HCT116 (cell line): ENCODE measurements around the gene SARNP. TPM values are rescaled to one million over a fixed set of nuclear protein-coding genes. Genes with fewer than 3 reads are reported as not detected.

Source experiments
- ATAC-seq: fragments of 200-7000 bp; cut with Tn5 transposase; 2 replicates; pipeline ENCODE4 v1.9.1; 2020; ENCODE audit warnings: mild to moderate bottlenecking, moderate library complexity
- BruUV-seq: library from RNA; stranded (reverse); fragments of 400-500 nt; replicated peaks from 2 replicates; lab custom pipeline; 2021; lab: Mats Ljungman, UMichigan
- CTCF ChIA-PET: fragments of 300-600 bp; sonication (Branson Sonifier 250); formaldehyde crosslinking; loops from one replicate; lab custom pipeline; 2021; ENCODE audit warnings: antibody characterized with exemption; lab: Charles Lee
- POLR2A ChIA-PET: fragments of 300-600, 350-600 bp; sonication (Branson Sonifier 250); formaldehyde crosslinking; loops from one replicate; lab custom pipeline; 2021; ENCODE audit warnings: antibody characterized with exemption; lab: Charles Lee
- RAD21 ChIA-PET, 2 experiments: fragments of 300-600 bp; sonication (Branson Sonifier 250); formaldehyde crosslinking; loops; one replicate each; lab custom pipeline; 2023; ENCODE audit warnings: low total read pairs in 2 of 2; ENCODE audit not compliant: uncharacterized antibody in 2 of 2, unreplicated experiment in 2 of 2, low non-redundant PET in 1 of 2; lab: Charles Lee
- DNase-seq: peaks from one replicate; pipeline ENCODE4 v3.0.0-alpha.2; 2010; ENCODE audit warnings: low read depth, low spot score
- H2AFZ ChIP-seq: fragments of 200-600 bp; shearing (Covaris generic), sonication (generic); 2 replicates; pipeline ENCODE4 v1.6.1; 2017; ENCODE audit warnings: low read depth, mixed run types, mixed read lengths, antibody characterized with exemption, low read length; ENCODE audit not compliant: poor library complexity, severe bottlenecking
- H3K27ac ChIP-seq: 2 replicates; pipeline ENCODE4 v1.5.1; 2012; ENCODE audit warnings: low read depth, low read length
- H3K27me3 ChIP-seq: fragments of 200-600 bp; sonication (generic); 2 replicates; pipeline ENCODE4 v1.6.1; 2016; ENCODE audit warnings: mixed run types, low read length, mixed read lengths; ENCODE audit not compliant: insufficient read depth
- H3K36me3 ChIP-seq, 2 experiments: fragments of 200-500 bp in 1 of 2; fragments of 200-600 bp in 1 of 2; sonication (Bioruptor generic) in 1 of 2; sonication (generic) in 1 of 2; 2 replicates each; pipeline versions ENCODE4 v1.5.1 to v1.6.1; 2014 to 2016; ENCODE audit warnings: low read length in 2 of 2, inconsistent platforms in 1 of 2, mixed read lengths in 1 of 2, mixed run types in 1 of 2; ENCODE audit not compliant: insufficient read depth in 2 of 2, control insufficient read depth in 1 of 2
- H3K4me1 ChIP-seq, 2 experiments: fragments of 200-600 bp in 1 of 2; sonication (generic) in 1 of 2; 2 replicates each; pipeline versions ENCODE4 v1.5.1 to v1.6.1; 2012 to 2017; ENCODE audit warnings: low read length in 2 of 2, inconsistent platforms in 1 of 2, mild to moderate bottlenecking in 1 of 2, mixed read lengths in 1 of 2, mixed run types in 1 of 2, moderate library complexity in 1 of 2; ENCODE audit not compliant: insufficient read depth in 2 of 2, control insufficient read depth in 1 of 2
- H3K4me2 ChIP-seq: fragments of 200-600 bp; sonication (generic); 2 replicates; pipeline ENCODE4 v1.6.1; 2017; ENCODE audit warnings: mixed run types, low read length, mixed read lengths
- H3K4me3 ChIP-seq, 2 experiments: fragments of 200-600 bp in 1 of 2; sonication (generic) in 1 of 2; replicated peaks in 1 of 2; 2 replicates each; pipeline ENCODE4 v1.5.1; 2011 to 2016; ENCODE audit warnings: low read length in 2 of 2, control low read depth in 1 of 2, low read depth in 1 of 2, mild to moderate bottlenecking in 1 of 2, mixed read lengths in 1 of 2, mixed run types in 1 of 2
- H3K79me2 ChIP-seq: fragments of 200-600 bp; sonication (generic); 2 replicates; pipeline ENCODE4 v1.6.1; 2017; ENCODE audit warnings: mild to moderate bottlenecking, mixed run types, low read length, moderate library complexity, mixed read lengths; ENCODE audit not compliant: insufficient read depth
- H3K9ac ChIP-seq: fragments of 200-600 bp; sonication (generic); 2 replicates; pipeline ENCODE4 v1.6.1; 2016; ENCODE audit warnings: low read length, mixed read lengths
- H3K9me2 ChIP-seq: fragments of 200-600 bp; sonication (generic), shearing (Covaris generic); 2 replicates; pipeline ENCODE4 v1.6.1; 2017; ENCODE audit warnings: mixed run types, mild to moderate bottlenecking, moderate library complexity; ENCODE audit not compliant: insufficient read depth
- H3K9me3 ChIP-seq, 2 experiments: fragments of 200-500 bp in 1 of 2; fragments of 200-600 bp in 1 of 2; sonication (Bioruptor generic) in 1 of 2; sonication (generic) in 1 of 2; 2 replicates each; pipeline ENCODE4 v1.6.1; 2014 to 2017; ENCODE audit warnings: low read length in 2 of 2, mixed read lengths in 2 of 2, inconsistent platforms in 1 of 2, low read depth in 1 of 2, mild to moderate bottlenecking in 1 of 2, mixed run types in 1 of 2, moderate library complexity in 1 of 2; ENCODE audit not compliant: control insufficient read depth in 1 of 2, insufficient read depth in 1 of 2
- H4K20me1 ChIP-seq: fragments of 200-600 bp; sonication (generic), shearing (Covaris generic); 2 replicates; pipeline ENCODE4 v1.6.1; 2017; ENCODE audit warnings: mixed run types, mild to moderate bottlenecking, moderate library complexity; ENCODE audit not compliant: insufficient read depth
- ATF3 ChIP-seq: IDR thresholded peaks from 2 replicates; pipeline ENCODE4 v1.6.1; 2012
- CBX3 ChIP-seq: IDR thresholded peaks from 2 replicates; pipeline ENCODE4 v1.6.1; 2012; ENCODE audit warnings: low read depth
- CEBPB ChIP-seq: IDR thresholded peaks from 2 replicates; pipeline ENCODE4 v1.6.1; 2012; ENCODE audit warnings: low read depth
- CTCF ChIP-seq, 3 experiments: fragments of 200-600 bp in 1 of 3; sonication (generic) in 1 of 3; IDR thresholded peaks in 2 of 3; conservative IDR thresholded peaks in 1 of 3; 2 replicates each; pipeline ENCODE4 v1.5.1; 2012 to 2017; ENCODE audit warnings: low read depth in 2 of 3, low read length in 2 of 3, antibody characterized with exemption in 1 of 3, borderline replicate concordance in 1 of 3, control low read depth in 1 of 3, mild to moderate bottlenecking in 1 of 3, mixed read lengths in 1 of 3, mixed run types in 1 of 3, moderate library complexity in 1 of 3; ENCODE audit not compliant: insufficient read depth in 1 of 3
- EGR1 ChIP-seq: IDR thresholded peaks from 2 replicates; pipeline ENCODE4 v1.6.1; 2012; ENCODE audit warnings: low read depth
- EZH2 ChIP-seq: fragments of 200-600 bp; sonication (generic); IDR thresholded peaks from 2 replicates; pipeline ENCODE4 v1.6.1; 2017; ENCODE audit warnings: antibody characterized with exemption, mixed run types
- EZH2phosphoT487 ChIP-seq: fragments of 200-600 bp; IDR thresholded peaks from 2 replicates; pipeline ENCODE4 v1.6.1; 2018; ENCODE audit warnings: antibody characterized with exemption, borderline replicate concordance
- MAX ChIP-seq: IDR thresholded peaks from 2 replicates; pipeline ENCODE4 v1.6.1; 2012
- POLR2AphosphoS5 ChIP-seq: IDR thresholded peaks from 2 replicates; pipeline ENCODE4 v1.6.1; 2011; ENCODE audit warnings: mild to moderate bottlenecking, low read depth, low read length, moderate library complexity
- RAD21 ChIP-seq: IDR thresholded peaks from 2 replicates; pipeline ENCODE4 v1.6.1; 2012; ENCODE audit warnings: low read depth, mild to moderate bottlenecking
- REST ChIP-seq: IDR thresholded peaks from 2 replicates; pipeline ENCODE4 v1.6.1; 2012; ENCODE audit warnings: low read depth
- SIN3A ChIP-seq: IDR thresholded peaks from 2 replicates; pipeline ENCODE4 v1.6.1; 2012; ENCODE audit warnings: low read depth
- SP1 ChIP-seq: IDR thresholded peaks from 2 replicates; pipeline ENCODE4 v1.6.1; 2012; ENCODE audit warnings: low read depth
- SRF ChIP-seq: IDR thresholded peaks from 2 replicates; pipeline ENCODE4 v1.6.1; 2012; ENCODE audit warnings: low read depth
- YY1 ChIP-seq: IDR thresholded peaks from 2 replicates; pipeline ENCODE4 v1.6.1; 2011; ENCODE audit warnings: low read length, low read depth, moderate library complexity, mild to moderate bottlenecking; ENCODE audit not compliant: insufficient replicate concordance; ENCODE audit errors: extremely low read depth
- ZBTB33 ChIP-seq: IDR thresholded peaks from 2 replicates; pipeline ENCODE4 v1.6.1; 2011; ENCODE audit warnings: mild to moderate bottlenecking, low read length, moderate library complexity; ENCODE audit not compliant: insufficient replicate concordance; ENCODE audit errors: extremely low read depth
- ZFX ChIP-seq: fragments of 450-650 bp; IDR thresholded peaks from 2 replicates; pipeline ENCODE4 v1.6.1; 2017
- intact Hi-C: fragments of 100-400 bp; cut with micrococcal nuclease; formaldehyde crosslinking; loops from 2 replicates; pipeline ENCODE4 v1.10.0; 2022
- total RNA-seq: library from RNA; stranded (reverse); gene quantifications from one replicate; pipeline ENCODE4 v1.2.1, GENCODE V29; 2021; ENCODE audit not compliant: unreplicated experiment

The SARNP gene
- total RNA-seq, 1 experiment from 2014 or later = 82.4 TPM

GRCh38 chr12:55734595-55734994 lies 82.9 kb downstream of the SARNP start:
- CTCF ChIA-PET = interaction anchor here (1.1 to 1.5 kb wide), 2 partner anchors 10 to 13 kb away, joined by 3 read pairs; no protein-coding TSS in a partner anchor
- H3K79me2 ChIP-seq = no peaks in the 10 kb centered on the region
- no TSS peak for BruUV-seq
- H3K27ac ChIP-seq = no peak overlapping the region
- no peaks in the 10 kb centered on the region for H3K9me3 ChIP-seq
- ATAC-seq = no peak
- RAD21 ChIA-PET = no interaction called here
- H4K20me1 ChIP-seq = no peaks in the 10 kb centered on the region
- H3K36me3 ChIP-seq = no peaks in the 10 kb centered on the region
- no peak for DNase-seq
- POLR2A ChIA-PET = no interaction called here
- no peak overlapping the region for H3K4me2 ChIP-seq
- no peak overlapping the region for H2AFZ ChIP-seq
- TF ChIP-seq SP1 (no peak), RAD21 (no peak), SIN3A (no peak), POLR2AphosphoS5 (no peak), CEBPB (no peak), EGR1 (no peak), CTCF (IDR thresholded peaks at IDR 0.05 in 2 of 3, conservative IDR thresholded peaks at IDR 0.05 in 1 of 3; ENCODE audit: borderline replicate concordance in 1 of 3, insufficient read depth in 1 of 3, low read depth in 2 of 3, low read length in 2 of 3) (no peak), ATF3 (no peak), ZFX (no peak), EZH2 (no peak), MAX (no peak), SRF (no peak), EZH2phosphoT487 (no peak), CBX3 (no peak), ZBTB33 (no peak), REST (no peak), YY1 (no peak)
- H3K4me1 ChIP-seq = peaks cover 20 to 51% of the 10 kb centered on the region in 2 experiments
- intact Hi-C loops = loop anchor here (10.0 kb wide), 1 partner anchor 380 kb away; the partner anchor contains the start of genes RPL41 and ZC3H10
- H3K4me3 ChIP-seq = no peak overlapping the region
- H3K9me2 ChIP-seq = no peaks in the 10 kb centered on the region
- H3K27me3 ChIP-seq = no peaks in the 10 kb centered on the region
- no peak overlapping the region for H3K9ac ChIP-seq
